GM23338 (cell line): ENCODE measurements around the gene RUNX1. TPM values are rescaled to one million over a fixed set of nuclear protein-coding genes. Genes with fewer than 3 reads are reported as not detected.

Experiments
- ATAC-seq: fragments of 200-7000 bp; cut with Tn5 transposase; 3 replicates; pipeline ENCODE4 v1.9.1; 2020
- DNase-seq: peaks from one replicate; pipeline ENCODE4 v3.0.0-alpha.2; 2015; ENCODE audit warnings: low spot score
- H2AFZ ChIP-seq: fragments of 200-600 bp; sonication (generic); 2 replicates; pipeline ENCODE4 v1.8.0; 2016; ENCODE audit warnings: antibody characterized with exemption, mild to moderate bottlenecking, moderate library complexity
- H3F3A ChIP-seq: fragments of 200-600 bp; sonication (generic); replicated peaks from 2 replicates; pipeline ENCODE4 v1.8.0; 2017; ENCODE audit warnings: antibody characterized with exemption, mixed run types, low read depth
- H3K27ac ChIP-seq: fragments of 200-600 bp; sonication (generic); 2 replicates; pipeline ENCODE4 v1.6.1; 2016; ENCODE audit warnings: low read depth
- H3K27me3 ChIP-seq: fragments of 200-600 bp; sonication (generic); 2 replicates; pipeline ENCODE4 v1.8.0; 2016; ENCODE audit warnings: mild to moderate bottlenecking, mixed run types, moderate library complexity; ENCODE audit not compliant: insufficient read depth
- H3K36me3 ChIP-seq: fragments of 200-600 bp; sonication (generic); 2 replicates; pipeline ENCODE4 v1.8.0; 2016; ENCODE audit warnings: mild to moderate bottlenecking; ENCODE audit not compliant: insufficient read depth
- H3K4me1 ChIP-seq: fragments of 200-600 bp; sonication (generic); 2 replicates; pipeline ENCODE4 v1.8.0; 2016; ENCODE audit warnings: mild to moderate bottlenecking, moderate library complexity; ENCODE audit not compliant: insufficient read depth
- H3K4me2 ChIP-seq: fragments of 200-600 bp; sonication (generic); 2 replicates; pipeline ENCODE4 v1.7.1; 2017; ENCODE audit warnings: mixed run types
- H3K4me3 ChIP-seq: fragments of 200-600 bp; sonication (generic); 2 replicates; pipeline ENCODE4 v1.6.1; 2016; ENCODE audit warnings: mixed run types
- H3K79me2 ChIP-seq: fragments of 200-600 bp; sonication (generic); replicated peaks from 2 replicates; pipeline ENCODE4 v1.8.0; 2017; ENCODE audit warnings: mild to moderate bottlenecking; ENCODE audit not compliant: insufficient read depth
- H3K9me2 ChIP-seq: fragments of 200-600 bp; sonication (generic); 2 replicates; pipeline ENCODE4 v1.8.0; 2017; ENCODE audit not compliant: insufficient read depth
- H4K20me1 ChIP-seq: fragments of 200-600 bp; sonication (generic); replicated peaks from 2 replicates; pipeline ENCODE4 v1.8.0; 2017; ENCODE audit warnings: mild to moderate bottlenecking; ENCODE audit not compliant: insufficient read depth
- H3K27ac Mint-ChIP-seq: 2 replicates; pipeline ENCODE4 v1.8.0; 2020; ENCODE audit warnings: inconsistent platforms, mild to moderate bottlenecking, moderate library complexity, mixed read lengths
- H3K27me3 Mint-ChIP-seq: 3 replicates; pipeline ENCODE4 v1.8.0; 2022; ENCODE audit warnings: low read depth, mild to moderate bottlenecking, moderate library complexity, mixed read lengths, inconsistent platforms; ENCODE audit not compliant: insufficient read depth, poor library complexity
- H3K36me3 Mint-ChIP-seq: 3 replicates; pipeline ENCODE4 v1.8.0; 2021; ENCODE audit warnings: low read depth, mild to moderate bottlenecking, inconsistent platforms, moderate library complexity, mixed read lengths
- H3K4me1 Mint-ChIP-seq: 3 replicates; pipeline ENCODE4 v1.8.0; 2020; ENCODE audit warnings: mild to moderate bottlenecking, inconsistent platforms, mixed read lengths
- H3K4me3 Mint-ChIP-seq: 3 replicates; pipeline ENCODE4 v1.8.0; 2021; ENCODE audit warnings: moderate library complexity, mild to moderate bottlenecking, inconsistent platforms, mixed read lengths
- H3K9me3 Mint-ChIP-seq: 3 replicates; pipeline ENCODE4 v1.8.0; 2020; ENCODE audit warnings: moderate library complexity, mild to moderate bottlenecking, inconsistent platforms, mixed read lengths
- CREB1 ChIP-seq: fragments of 250-450 bp; sonication (Bioruptor Pico); IDR thresholded peaks from 2 replicates; pipeline ENCODE4 v1.5.0; 2020; ENCODE audit warnings: low read depth, mild to moderate bottlenecking, moderate library complexity
- CTCF ChIP-seq, 2 experiments: fragments of 200-600 bp in 1 of 2; sonication (generic) in 1 of 2; conservative IDR thresholded peaks; 2 replicates each; pipeline versions ENCODE4 v1.5.1 to v1.6.1; 2016 to 2017; ENCODE audit warnings: antibody characterized with exemption in 2 of 2, low read depth in 2 of 2, mild to moderate bottlenecking in 2 of 2, moderate library complexity in 1 of 2
- EZH2 ChIP-seq: fragments of 200-600 bp; sonication (generic); IDR thresholded peaks from one replicate; pipeline ENCODE4 v1.8.0; 2017; ENCODE audit warnings: antibody characterized with exemption, mild to moderate bottlenecking, low read depth; ENCODE audit not compliant: unreplicated experiment
- polyA plus RNA-seq: library from polyadenylated mRNA; unstranded; fragments of >200 nt; fragmentation: Nextera tagmentation; extraction: Ambion mirVana; gene quantifications from 2 replicates; pipeline ENCODE4 v1.2.1, GENCODE V29; 2016
- total RNA-seq: library from RNA; depleted of rRNA; stranded (reverse); fragments of >200 nt; shearing (Covaris generic); gene quantifications from 2 replicates; pipeline ENCODE4 v1.2.3, GENCODE V29; 2014
- TF ChIP-seq, protein P1 (sequence below): IDR thresholded peaks from 2 replicates; pipeline ENCODE4 v1.6.1; 2016; ENCODE audit warnings: antibody characterized with exemption

The RUNX1 gene
- total and polyA plus RNA-seq, 2 experiments from 2014 or later: 0.29 to 1.1 TPM

GRCh38 chr21:35026617-35027562 is 22.2 kb downstream of the RUNX1 start:
- Histone ChIP-seq H3K79me2 (no peaks in the 10 kb centered on the region), H3F3A (no peaks in the 10 kb centered on the region), H3K4me2 (peak overlapping the region; percentile 75), H2AFZ (peak overlapping the region; percentile 94), H3K36me3 (no peaks in the 10 kb centered on the region), H3K4me3 (peak overlapping the region; percentile 54), H3K27ac (peak overlapping the region; percentile 12; the same call in 1 of the 2 replicates), H4K20me1 (no peaks in the 10 kb centered on the region), H3K27me3 (peaks cover 12% of the 10 kb centered on the region), H3K4me1 (peaks cover 25% of the 10 kb centered on the region), H3K9me2 (0 out of 2 replicates have a peak, but pooled peaks cover 3% of the 10 kb centered on the region)
- H3K36me3 Mint-ChIP-seq: no peaks in the 10 kb centered on the region
- peaks cover 24% of the 10 kb centered on the region for H3K27me3 Mint-ChIP-seq
- peak overlapping the region; percentile 66 for H3K4me3 Mint-ChIP-seq
- ATAC-seq (peak; percentile 90), DNase-seq (peak; percentile 83)
- peaks cover 29% of the 10 kb centered on the region for H3K4me1 Mint-ChIP-seq
- TF ChIP-seq CTCF (conservative IDR thresholded peaks at IDR 0.05; ENCODE audit: low read depth in 2 of 2): 0 out of 4 replicates have a peak, but pooled peaks of 1 of the 2 experiments have one; percentile 2
- TF ChIP-seq CREB1 (CRISPR knock-in tag): no peak
- peak overlapping the region; percentile 90 for H3K27ac Mint-ChIP-seq
- no peaks in the 10 kb centered on the region for H3K9me3 Mint-ChIP-seq

GRCh38 chr21:35026153-35026500 is 23.0 kb downstream of the RUNX1 start:
- TF ChIP-seq, protein P1, sequence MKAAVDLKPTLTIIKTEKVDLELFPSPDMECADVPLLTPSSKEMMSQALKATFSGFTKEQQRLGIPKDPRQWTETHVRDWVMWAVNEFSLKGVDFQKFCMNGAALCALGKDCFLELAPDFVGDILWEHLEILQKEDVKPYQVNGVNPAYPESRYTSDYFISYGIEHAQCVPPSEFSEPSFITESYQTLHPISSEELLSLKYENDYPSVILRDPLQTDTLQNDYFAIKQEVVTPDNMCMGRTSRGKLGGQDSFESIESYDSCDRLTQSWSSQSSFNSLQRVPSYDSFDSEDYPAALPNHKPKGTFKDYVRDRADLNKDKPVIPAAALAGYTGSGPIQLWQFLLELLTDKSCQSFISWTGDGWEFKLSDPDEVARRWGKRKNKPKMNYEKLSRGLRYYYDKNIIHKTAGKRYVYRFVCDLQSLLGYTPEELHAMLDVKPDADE: no peak
- TF ChIP-seq EZH2: no peak
- no peak for TF ChIP-seq CREB1 (CRISPR knock-in tag)
- Histone ChIP-seq H3K4me3 (peak overlapping the region; percentile 54), H4K20me1 (no peaks in the 10 kb centered on the region), H3K79me2 (no peaks in the 10 kb centered on the region), H3K27ac (no peak overlapping the region), H2AFZ (peak overlapping the region; percentile 94; the same call in 1 of the 2 replicates), H3K4me1 (peaks cover 25% of the 10 kb centered on the region), H3K9me2 (0 out of 2 replicates have a peak, but pooled peaks cover 3% of the 10 kb centered on the region), H3F3A (no peaks in the 10 kb centered on the region), H3K4me2 (peak overlapping the region; percentile 75), H3K36me3 (no peaks in the 10 kb centered on the region), H3K27me3 (peaks cover 12% of the 10 kb centered on the region)
- Mint-ChIP-seq H3K4me1 (peaks cover 29% of the 10 kb centered on the region), H3K36me3 (no peaks in the 10 kb centered on the region), H3K4me3 (peak overlapping the region; percentile 36; the same call in 1 of the 3 replicates), H3K27me3 (peaks cover 24% of the 10 kb centered on the region), H3K27ac (no peak overlapping the region), H3K9me3 (no peaks in the 10 kb centered on the region)
- DNase-seq (no peak), ATAC-seq (no peak)
